ENCODE measurements around the gene C7. TPM values are rescaled to one million over a fixed set of nuclear protein-coding genes. Genes with fewer than 3 reads are reported as not detected.
"Not testable (repeated sequence)": the region's sequence is repeated elsewhere in the genome, so short reads cannot be mapped to it uniquely, and the experiment has no call there.

C7 gene
- total RNA-seq, result 100 to 1,000 TPM; 694 to 893 (median 802) TPM

DNA sequence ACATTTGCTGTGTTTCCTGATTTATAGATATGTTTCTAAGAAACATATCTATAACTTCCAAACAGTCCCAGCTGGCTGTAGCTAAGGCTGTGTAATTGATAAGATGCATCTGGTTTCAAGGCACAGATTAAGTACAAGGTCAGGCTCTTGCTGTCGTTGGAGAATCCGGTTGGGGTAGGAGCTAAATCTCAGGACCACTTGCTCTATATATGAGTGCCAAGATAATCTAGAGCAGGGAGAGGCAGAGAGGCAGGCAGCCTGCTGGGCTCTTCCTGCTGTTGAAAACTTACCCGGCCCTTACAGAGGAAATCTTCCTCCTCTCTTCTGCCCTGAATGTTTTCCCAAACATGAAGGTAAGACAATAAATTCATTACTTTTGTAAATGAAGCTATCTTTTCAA, at the start of gene C7:
Gene C7, plus strand, starts transcription at position 234 of the 400 bp plus-strand sequence. Its CDS starts 114 bp downstream, at position 348.
- ATAC-seq (ENCODE audit: low FRiP score) (no peak), DNase-seq (ENCODE audit: low spot score) (no peak)
- TF ChIP-seq, protein P1, sequence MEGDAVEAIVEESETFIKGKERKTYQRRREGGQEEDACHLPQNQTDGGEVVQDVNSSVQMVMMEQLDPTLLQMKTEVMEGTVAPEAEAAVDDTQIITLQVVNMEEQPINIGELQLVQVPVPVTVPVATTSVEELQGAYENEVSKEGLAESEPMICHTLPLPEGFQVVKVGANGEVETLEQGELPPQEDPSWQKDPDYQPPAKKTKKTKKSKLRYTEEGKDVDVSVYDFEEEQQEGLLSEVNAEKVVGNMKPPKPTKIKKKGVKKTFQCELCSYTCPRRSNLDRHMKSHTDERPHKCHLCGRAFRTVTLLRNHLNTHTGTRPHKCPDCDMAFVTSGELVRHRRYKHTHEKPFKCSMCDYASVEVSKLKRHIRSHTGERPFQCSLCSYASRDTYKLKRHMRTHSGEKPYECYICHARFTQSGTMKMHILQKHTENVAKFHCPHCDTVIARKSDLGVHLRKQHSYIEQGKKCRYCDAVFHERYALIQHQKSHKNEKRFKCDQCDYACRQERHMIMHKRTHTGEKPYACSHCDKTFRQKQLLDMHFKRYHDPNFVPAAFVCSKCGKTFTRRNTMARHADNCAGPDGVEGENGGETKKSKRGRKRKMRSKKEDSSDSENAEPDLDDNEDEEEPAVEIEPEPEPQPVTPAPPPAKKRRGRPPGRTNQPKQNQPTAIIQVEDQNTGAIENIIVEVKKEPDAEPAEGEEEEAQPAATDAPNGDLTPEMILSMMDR (IDR thresholded peaks at IDR 0.05), result no peak

GRCh38 chr5:40860711-40861110, 48.6 kb upstream of the C7 start:
- TF ChIP-seq, protein P1 (IDR thresholded peaks at IDR 0.05), result no peak
- ATAC-seq (ENCODE audit: low FRiP score) (no peak), DNase-seq (ENCODE audit: low spot score) (no peak)

- ATAC-seq (ENCODE audit: low FRiP score), result not testable (repeated sequence)
Observed at GRCh38 chr5:40865004-40865403, 44.3 kb upstream of the C7 start.

DNA sequence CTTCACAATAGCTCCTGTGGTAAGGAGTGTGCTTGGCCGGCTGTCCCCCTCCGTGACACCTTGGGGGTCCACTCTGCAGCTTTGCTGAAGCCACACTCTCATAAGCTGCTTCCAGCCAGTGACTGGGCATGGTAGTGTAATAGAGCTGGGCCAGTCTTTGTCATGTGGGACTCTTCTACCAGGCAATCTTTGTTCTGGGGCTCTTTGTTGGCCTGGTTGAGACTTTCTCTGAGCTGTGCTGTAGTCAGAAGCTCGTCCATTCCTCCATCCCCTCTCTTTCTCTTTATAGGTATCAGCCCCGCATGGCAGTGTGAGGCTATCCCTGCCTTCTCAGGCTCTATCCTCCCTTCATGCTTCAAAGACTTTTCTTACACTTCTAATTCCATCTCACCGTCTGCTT, 42.5 kb upstream of the C7 start:
- TF ChIP-seq, protein P1 (IDR thresholded peaks at IDR 0.05), result no peak

More at GRCh38 chr5:40865004-40865403, 44.3 kb upstream of the C7 start:
- DNase-seq (ENCODE audit: low spot score), result not testable (repeated sequence)

DNA sequence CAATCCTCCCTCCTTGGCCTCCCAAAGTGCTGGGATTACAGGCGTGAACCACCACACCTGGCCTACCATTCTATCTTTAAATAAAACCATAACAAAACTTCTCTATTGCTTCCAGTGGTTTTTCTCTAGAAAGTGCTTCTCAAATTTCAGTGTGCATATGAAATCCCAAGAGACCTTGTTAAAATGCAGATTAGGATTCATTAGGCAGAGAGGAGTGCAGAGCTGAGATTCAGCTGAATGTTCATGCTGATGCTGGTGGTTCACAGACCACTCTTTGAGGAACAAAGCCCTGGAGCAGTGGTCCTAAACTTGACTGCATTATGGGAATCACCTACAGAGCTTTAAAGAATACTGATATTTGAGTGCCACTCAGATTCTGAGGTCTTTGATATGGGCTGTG, 39.9 kb upstream of the C7 start:
- TF ChIP-seq, protein P1 (IDR thresholded peaks at IDR 0.05), result no peak
- ATAC-seq (ENCODE audit: low FRiP score) (no peak), DNase-seq (ENCODE audit: low spot score) (no peak)

More for the DNA sequence above, 42.5 kb upstream of the C7 start:
- no peak for ATAC-seq (ENCODE audit: low FRiP score)
- DNase-seq (ENCODE audit: low spot score), result no peak

DNA sequence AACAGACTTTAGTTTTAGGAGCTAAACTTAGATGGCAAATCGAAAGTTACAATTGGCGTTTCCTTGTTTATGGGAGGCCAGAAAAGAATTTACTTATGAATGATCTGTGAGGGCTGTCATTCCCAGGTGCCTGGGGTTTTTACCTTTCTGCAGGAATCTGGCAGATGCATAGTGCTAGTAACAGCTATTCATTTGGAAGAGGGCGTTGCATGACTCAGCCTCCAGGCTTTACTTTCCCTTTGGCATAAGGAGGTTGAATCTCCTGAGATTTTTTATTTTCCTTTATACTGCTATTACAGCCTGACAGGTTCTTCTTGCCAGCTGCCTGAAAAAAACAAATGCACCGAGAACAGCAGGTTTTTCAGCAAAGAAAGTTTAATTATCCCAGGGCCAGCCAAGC, 38.1 kb upstream of the C7 start:
- ATAC-seq (ENCODE audit: low FRiP score) (no peak), DNase-seq (ENCODE audit: low spot score) (no peak)
- TF ChIP-seq, protein P1 (IDR thresholded peaks at IDR 0.05), result no peak

DNA sequence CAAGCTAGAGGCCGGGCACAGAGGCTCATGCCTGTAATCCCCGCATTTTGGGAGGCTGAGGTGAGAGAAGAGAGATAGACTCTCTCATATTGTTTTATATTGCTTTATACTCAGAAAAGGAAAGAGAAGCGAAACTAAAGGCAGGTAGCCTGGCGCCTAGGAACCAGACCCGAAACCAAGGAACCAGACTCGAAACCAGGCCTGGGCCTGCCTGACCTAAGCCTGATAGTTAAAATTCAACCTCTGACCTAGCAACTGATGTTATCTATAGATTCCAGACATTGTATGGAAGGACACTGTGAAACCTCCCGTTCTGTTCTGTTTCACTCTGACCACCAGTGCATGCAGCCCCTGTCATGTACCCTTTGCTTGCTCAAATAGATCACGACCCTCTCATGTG, 37.0 kb upstream of the C7 start:
- DNase-seq (ENCODE audit: low spot score); ATAC-seq (ENCODE audit: low FRiP score): not testable (repeated sequence)

- DNase-seq (ENCODE audit: low spot score) (no peak), ATAC-seq (ENCODE audit: low FRiP score) (no peak)
- TF ChIP-seq, protein P1 (IDR thresholded peaks at IDR 0.05), result no peak
Observed at GRCh38 chr5:40873286-40873880, 35.9 kb upstream of the C7 start.
